Bronchial epithelial cell (primary cell): ENCODE measurements around the gene PTPRF. TPM values are rescaled to one million over a fixed set of nuclear protein-coding genes. Genes with fewer than 3 reads are reported as not detected.

Experiments used
- DNase-seq: peaks from one replicate; pipeline ENCODE4 v3.0.0-alpha.2; 2010; ENCODE audit warnings: low read depth
- FAIRE-seq: peaks from 2 replicates; lab custom pipeline; 2011; peaks lifted over from hg19 to GRCh38; lab: Jason Lieb, UNC
- H3K27me3 ChIP-seq: 2 replicates; pipeline ENCODE4 v1.5.1; 2011; ENCODE audit warnings: low read length; ENCODE audit not compliant: control insufficient read depth, insufficient read depth
- H3K36me3 ChIP-seq: 2 replicates; pipeline ENCODE4 v1.5.1; 2011; ENCODE audit warnings: low read length; ENCODE audit not compliant: control insufficient read depth, insufficient read depth
- H3K4me3 ChIP-seq: 2 replicates; pipeline ENCODE4 v1.5.1; 2011; ENCODE audit warnings: mild to moderate bottlenecking, low read depth, low read length, control low read depth
- CTCF ChIP-seq: IDR thresholded peaks from 2 replicates; pipeline ENCODE4 v1.5.1; 2011; ENCODE audit warnings: mild to moderate bottlenecking, moderate library complexity, low read length, control low read depth, inconsistent platforms; ENCODE audit not compliant: insufficient read depth, severe bottlenecking
- total RNA-seq: library from RNA; depleted of rRNA; stranded (reverse); fragments of >200 nt; gene quantifications from 2 replicates; pipeline ENCODE4 v1.2.1, GENCODE V29; 2014

The PTPRF gene
- total RNA-seq, 1 donor from 2014 or later = 127 TPM

GRCh38 chr1:43621861-43622260 is 91.2 kb downstream of the PTPRF start:
- Histone ChIP-seq H3K4me3 (no peak overlapping the region), H3K36me3 (peaks cover 57% of the 10 kb centered on the region), H3K27me3 (no peaks in the 10 kb centered on the region)
- TF ChIP-seq CTCF = no peak
- FAIRE-seq (no peak), DNase-seq (no peak)

GRCh38 chr1:43622471-43622870 is 91.8 kb downstream of the PTPRF start:
- TF ChIP-seq CTCF = no peak
- no peak for DNase-seq
- peaks cover 51% of the 10 kb centered on the region for H3K36me3 ChIP-seq
- H3K27me3 ChIP-seq = no peaks in the 10 kb centered on the region
- no peak overlapping the region for H3K4me3 ChIP-seq
- FAIRE-seq = no peak

- FAIRE-seq = no peak
- no peak for DNase-seq
- H3K27me3 ChIP-seq = no peaks in the 10 kb centered on the region
- TF ChIP-seq CTCF = no peak
- H3K4me3 ChIP-seq = no peak overlapping the region
- H3K36me3 ChIP-seq = peaks cover 47% of the 10 kb centered on the region
These were observed 92.5 kb downstream of the PTPRF start for GRCh38 chr1:43622901-43623780.

- peaks cover 29% of the 10 kb centered on the region for H3K36me3 ChIP-seq
- FAIRE-seq = no peak
- no peak for TF ChIP-seq CTCF
- H3K27me3 ChIP-seq = no peaks in the 10 kb centered on the region
- no peak overlapping the region for H3K4me3 ChIP-seq
- DNase-seq = no peak
These were observed 94.5 kb downstream of the PTPRF start for GRCh38 chr1:43625063-43625780.

GRCh38 chr1:43632135-43632670 is 101.5 kb downstream of the PTPRF start:
- no peak for FAIRE-seq
- DNase-seq = no peak
- Histone ChIP-seq H3K36me3 (no peaks in the 10 kb centered on the region), H3K27me3 (no peaks in the 10 kb centered on the region), H3K4me3 (no peak overlapping the region)
- TF ChIP-seq CTCF = no peak
